Mesenchymal stem cell (in vitro differentiated cells and primary cell): ENCODE results near the gene IFNAR1.

Experiments used
- DNase-seq: peaks from one replicate; pipeline ENCODE4 v3.0.0-alpha.2; 2013
- H2AFZ ChIP-seq: one replicate; pipeline ENCODE4 v1.6.1; 2013; ENCODE audit warnings: low read depth, mild to moderate bottlenecking, control low read depth, inconsistent platforms, low read length, moderate library complexity
- H2AK5ac ChIP-seq: 2 replicates; pipeline ENCODE4 v1.6.1; 2013; ENCODE audit warnings: low read length, moderate library complexity, mild to moderate bottlenecking, inconsistent platforms; ENCODE audit not compliant: severe bottlenecking
- H2BK120ac ChIP-seq: one replicate; pipeline ENCODE4 v1.6.1; 2013; ENCODE audit warnings: low read depth, mild to moderate bottlenecking, inconsistent platforms, low read length, moderate library complexity
- H2BK12ac ChIP-seq, 2 experiments: one replicate each; pipeline ENCODE4 v1.6.1; 2013; ENCODE audit warnings: inconsistent platforms in 2 of 2, low read length in 2 of 2, mild to moderate bottlenecking in 2 of 2, moderate library complexity in 2 of 2, control low read depth in 1 of 2
- H2BK15ac ChIP-seq: one replicate; pipeline ENCODE4 v1.6.1; 2013; ENCODE audit warnings: mild to moderate bottlenecking, low read depth, inconsistent platforms; ENCODE audit not compliant: poor library complexity, severe bottlenecking
- H2BK5ac ChIP-seq: 2 replicates; pipeline ENCODE4 v1.6.1; 2013; ENCODE audit warnings: low read depth, mild to moderate bottlenecking, low read length, control low read depth, inconsistent platforms; ENCODE audit not compliant: poor library complexity, severe bottlenecking
- H3K14ac ChIP-seq, 2 experiments: one replicate each; pipeline ENCODE4 v1.6.1; 2013; ENCODE audit warnings: inconsistent platforms in 2 of 2, low read length in 2 of 2, control low read depth in 1 of 2, mild to moderate bottlenecking in 1 of 2, moderate library complexity in 1 of 2
- H3K18ac ChIP-seq, 2 experiments: one replicate each; pipeline ENCODE4 v1.6.1; 2013; ENCODE audit warnings: inconsistent platforms in 2 of 2, low read length in 2 of 2, control low read depth in 1 of 2, low read depth in 1 of 2, mild to moderate bottlenecking in 1 of 2
- H3K23ac ChIP-seq, 2 experiments: one replicate each; pipeline ENCODE4 v1.6.1; 2013; ENCODE audit warnings: inconsistent platforms in 2 of 2, low read length in 2 of 2, mild to moderate bottlenecking in 2 of 2, moderate library complexity in 2 of 2, control low read depth in 1 of 2
- H3K27ac ChIP-seq: 2 replicates; pipeline ENCODE4 v1.5.1; 2013; ENCODE audit warnings: mild to moderate bottlenecking, moderate library complexity, low read length, control low read depth, inconsistent platforms; ENCODE audit not compliant: poor library complexity, severe bottlenecking
- H3K27me3 ChIP-seq, 2 experiments: 2 replicates each; pipeline versions ENCODE4 v1.6.1 to v1.7.0; 2013; ENCODE audit warnings: low read length in 2 of 2, mild to moderate bottlenecking in 2 of 2, moderate library complexity in 2 of 2, control low read depth in 1 of 2, inconsistent platforms in 1 of 2; ENCODE audit not compliant: control insufficient read depth in 1 of 2, insufficient read depth in 1 of 2
- H3K36me3 ChIP-seq, 2 experiments: 2 replicates each; pipeline versions ENCODE4 v1.6.1 to v1.7.0; 2013; ENCODE audit warnings: low read length in 2 of 2, control low read depth in 1 of 2, inconsistent platforms in 1 of 2, low read depth in 1 of 2, mild to moderate bottlenecking in 1 of 2; ENCODE audit not compliant: insufficient read depth in 2 of 2, control insufficient read depth in 1 of 2
- H3K4ac ChIP-seq, 2 experiments: one replicate each; pipeline ENCODE4 v1.6.1; 2013; ENCODE audit warnings: inconsistent platforms in 2 of 2, low read length in 2 of 2, mild to moderate bottlenecking in 2 of 2, moderate library complexity in 2 of 2, control low read depth in 1 of 2, low read depth in 1 of 2
- H3K4me1 ChIP-seq: 2 replicates; pipeline ENCODE4 v1.6.1; 2013; ENCODE audit warnings: low read depth, low read length, control low read depth; ENCODE audit not compliant: control insufficient read depth, insufficient read depth
- H3K4me2 ChIP-seq: 2 replicates; pipeline ENCODE4 v1.6.1; 2013; ENCODE audit warnings: low read length, mild to moderate bottlenecking, inconsistent platforms; ENCODE audit not compliant: poor library complexity, severe bottlenecking
- H3K4me3 ChIP-seq, 2 experiments: 2 replicates each; pipeline versions ENCODE4 v1.5.1 to v1.7.0; 2013; ENCODE audit warnings: low read length in 2 of 2, mild to moderate bottlenecking in 2 of 2, control low read depth in 1 of 2, low read depth in 1 of 2; ENCODE audit not compliant: insufficient read depth in 1 of 2
- H3K79me1 ChIP-seq: replicated peaks from 2 replicates; pipeline ENCODE4 v1.6.1; 2013; ENCODE audit warnings: mild to moderate bottlenecking, control low read depth, low read length, inconsistent platforms; ENCODE audit not compliant: poor library complexity, severe bottlenecking
- H3K9ac ChIP-seq: 2 replicates; pipeline ENCODE4 v1.7.0; 2013; ENCODE audit warnings: mild to moderate bottlenecking, low read length, moderate library complexity
- H3K9me3 ChIP-seq: 2 replicates; pipeline ENCODE4 v1.7.0; 2013; ENCODE audit warnings: mild to moderate bottlenecking, low read length; ENCODE audit not compliant: control insufficient read depth
- H4K8ac ChIP-seq: one replicate; pipeline ENCODE4 v1.6.1; 2013; ENCODE audit warnings: inconsistent platforms, mild to moderate bottlenecking, low read length, moderate library complexity
- H4K91ac ChIP-seq: one replicate; pipeline ENCODE4 v1.6.1; 2013; ENCODE audit warnings: mild to moderate bottlenecking, low read length, inconsistent platforms
- WGBS: methylation state at CpG from one replicate; pipeline ENCODE4 v1.1.7; 2013; ENCODE audit warnings: mixed read lengths; 5-methylcytosine and 5-hydroxymethylcytosine counted together

Gene IFNAR1

DNA sequence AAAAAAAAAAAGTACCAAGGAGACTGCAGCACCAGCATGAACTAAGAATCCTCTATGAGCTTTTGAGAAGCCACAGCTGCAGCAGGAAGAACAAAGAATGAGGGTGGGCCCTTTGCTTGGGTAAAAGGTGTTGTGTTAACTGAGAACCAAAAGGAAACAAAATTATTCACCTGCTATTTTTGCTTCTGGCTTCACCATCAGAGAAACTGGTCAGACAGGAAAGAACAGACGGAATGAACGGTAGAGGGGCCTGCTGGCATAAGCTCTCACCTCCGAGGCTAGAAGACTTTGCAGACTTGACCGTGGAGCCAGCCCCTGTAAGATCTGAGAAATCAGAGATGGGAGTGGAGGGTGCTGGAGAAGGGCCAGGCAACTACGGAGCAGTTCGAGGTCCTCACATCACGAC is 31.0 kb upstream of the IFNAR1 start:
- H3K27me3 ChIP-seq: no peaks in the 10 kb centered on the region
- H3K4me3 ChIP-seq: no peak overlapping the region
- no peak overlapping the region for H4K91ac ChIP-seq
- no peak overlapping the region for H4K8ac ChIP-seq
- no peak overlapping the region for H3K14ac ChIP-seq
- no peaks in the 10 kb centered on the region for H3K9me3 ChIP-seq
- DNase-seq: no peak
- no peak overlapping the region for H2BK12ac ChIP-seq
- H2AK5ac ChIP-seq: no peak overlapping the region
- 97% methylated on average over 4 of the region's 7 CpGs for WGBS
- H2BK120ac ChIP-seq: no peak overlapping the region
- H3K23ac ChIP-seq: no peak overlapping the region
- H3K4ac ChIP-seq: no peak overlapping the region
- H2BK15ac ChIP-seq: no peak overlapping the region
- no peaks in the 10 kb centered on the region for H3K79me1 ChIP-seq
- no peak overlapping the region for H2AFZ ChIP-seq
- H3K18ac ChIP-seq: no peak overlapping the region
- no peak overlapping the region for H3K4me2 ChIP-seq
- no peak overlapping the region for H3K9ac ChIP-seq
- H3K27ac ChIP-seq: no peak overlapping the region
- H3K4me1 ChIP-seq: peaks cover 10% of the 10 kb centered on the region
- H2BK5ac ChIP-seq: no peak overlapping the region
- peaks cover 31 to 44% of the 10 kb centered on the region in 2 experiments for H3K36me3 ChIP-seq

DNA sequence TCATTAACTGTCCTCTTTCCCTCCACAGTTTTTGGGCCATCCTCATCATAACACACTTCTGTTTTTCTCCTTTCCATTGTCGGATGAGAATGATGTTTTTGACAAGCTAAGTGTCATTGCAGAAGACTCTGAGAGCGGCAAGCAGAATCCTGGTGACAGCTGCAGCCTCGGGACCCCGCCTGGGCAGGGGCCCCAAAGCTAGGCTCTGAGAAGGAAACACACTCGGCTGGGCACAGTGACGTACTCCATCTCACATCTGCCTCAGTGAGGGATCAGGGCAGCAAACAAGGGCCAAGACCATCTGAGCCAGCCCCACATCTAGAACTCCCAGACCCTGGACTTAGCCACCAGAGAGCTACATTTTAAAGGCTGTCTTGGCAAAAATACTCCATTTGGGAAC is 28.6 kb upstream of the IFNAR1 start:
- Histone ChIP-seq H3K23ac (no peak overlapping the region), H4K91ac (no peak overlapping the region), H2BK5ac (no peak overlapping the region), H2BK12ac (no peak overlapping the region), H2BK120ac (no peak overlapping the region), H3K36me3 (peaks cover 28 to 33% of the 10 kb centered on the region in 2 experiments), H3K4me3 (no peak overlapping the region), H3K27me3 (no peaks in the 10 kb centered on the region), H3K79me1 (no peaks in the 10 kb centered on the region), H3K9me3 (no peaks in the 10 kb centered on the region), H2BK15ac (no peak overlapping the region), H3K14ac (no peak overlapping the region), H3K4ac (no peak overlapping the region), H3K18ac (no peak overlapping the region), H3K4me2 (no peak overlapping the region), H3K27ac (no peak overlapping the region), H2AK5ac (no peak overlapping the region), H2AFZ (no peak overlapping the region), H3K4me1 (no peaks in the 10 kb centered on the region), H3K9ac (no peak overlapping the region), H4K8ac (no peak overlapping the region)
- 95% methylated on average over 6 of the region's 6 CpGs for WGBS
- DNase-seq: no peak

GRCh38 chr21:33299181-33299752 is 25.5 kb upstream of the IFNAR1 start:
- no peak overlapping the region for H3K4me2 ChIP-seq
- no peak overlapping the region for H2BK120ac ChIP-seq
- H2AK5ac ChIP-seq: no peak overlapping the region
- no peak for DNase-seq
- H3K36me3 ChIP-seq: peaks cover 8% of the 10 kb centered on the region in 2 experiments
- no peak overlapping the region for H3K4ac ChIP-seq
- H4K8ac ChIP-seq: peak overlapping the region; percentile 33
- H3K9me3 ChIP-seq: no peaks in the 10 kb centered on the region
- H3K4me1 ChIP-seq: no peaks in the 10 kb centered on the region
- no peak overlapping the region for H3K27ac ChIP-seq
- H3K4me3 ChIP-seq: no peak overlapping the region
- H3K79me1 ChIP-seq: no peaks in the 10 kb centered on the region
- no peak overlapping the region for H3K23ac ChIP-seq
- no peaks in the 10 kb centered on the region for H3K27me3 ChIP-seq
- H2BK5ac ChIP-seq: no peak overlapping the region
- 97% methylated on average over 5 of the region's 5 CpGs for WGBS
- no peak overlapping the region for H2BK12ac ChIP-seq
- no peak overlapping the region for H2AFZ ChIP-seq
- H4K91ac ChIP-seq: no peak overlapping the region
- H2BK15ac ChIP-seq: no peak overlapping the region
- H3K14ac ChIP-seq: no peak overlapping the region
- no peak overlapping the region for H3K18ac ChIP-seq
- H3K9ac ChIP-seq: no peak overlapping the region

DNA sequence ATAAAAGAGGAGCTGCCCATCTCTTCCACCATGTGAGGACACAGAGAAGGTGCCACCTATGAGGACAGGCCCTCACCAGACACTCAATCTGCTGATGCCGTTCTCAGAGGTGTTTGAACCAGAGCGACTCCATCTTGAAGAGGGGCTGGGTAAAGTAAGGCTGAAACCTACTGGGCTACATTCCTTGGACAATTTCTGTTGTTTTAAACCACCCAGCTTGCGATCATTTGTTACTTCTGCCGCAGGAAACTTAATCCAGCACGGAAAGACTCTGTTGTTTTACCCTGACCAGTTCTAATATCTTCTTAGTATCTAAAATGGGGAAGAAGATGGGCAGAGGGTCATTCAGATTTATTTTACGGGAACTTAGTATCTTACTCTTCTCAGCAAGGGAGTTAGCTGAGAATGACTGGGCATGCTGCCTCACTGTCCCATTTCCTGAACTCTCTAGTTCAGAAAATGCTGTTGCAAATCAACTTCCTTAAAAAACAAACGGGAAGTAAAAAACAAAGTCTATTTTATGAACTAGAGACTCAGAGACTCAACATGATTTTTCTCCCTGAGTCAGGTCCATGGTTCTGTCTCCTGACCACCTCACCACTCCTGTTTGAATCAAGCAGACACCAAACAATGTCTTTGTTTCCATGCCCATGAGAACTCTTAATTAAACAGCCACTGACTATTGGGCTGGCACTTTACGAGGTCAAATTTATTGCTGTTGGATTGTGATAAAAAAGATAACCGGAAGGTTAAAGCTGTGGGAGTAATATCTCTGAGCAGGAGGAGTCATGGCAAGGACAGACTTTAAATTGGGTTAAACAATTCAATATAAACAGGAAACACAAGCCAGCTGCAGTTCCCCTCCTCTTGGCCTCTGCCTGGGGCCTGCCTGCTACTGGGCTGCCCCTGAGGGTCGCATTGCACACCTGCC is 23.8 kb upstream of the IFNAR1 start:
- H3K4me3 ChIP-seq: no peak overlapping the region
- peak; percentile 6 for DNase-seq
- 79% methylated on average over 8 of the region's 10 CpGs for WGBS
- H3K23ac ChIP-seq: no peak overlapping the region
- no peak overlapping the region for H3K4me2 ChIP-seq
- no peak overlapping the region for H2BK5ac ChIP-seq
- peaks cover 4 to 8% of the 10 kb centered on the region in 2 experiments for H3K36me3 ChIP-seq
- H3K27ac ChIP-seq: no peak overlapping the region
- H2BK12ac ChIP-seq: no peak overlapping the region
- H3K9ac ChIP-seq: no peak overlapping the region
- H3K27me3 ChIP-seq: no peaks in the 10 kb centered on the region
- no peak overlapping the region for H3K14ac ChIP-seq
- H4K8ac ChIP-seq: no peak overlapping the region
- no peak overlapping the region for H2AK5ac ChIP-seq
- H2BK120ac ChIP-seq: no peak overlapping the region
- no peaks in the 10 kb centered on the region for H3K79me1 ChIP-seq
- H2BK15ac ChIP-seq: no peak overlapping the region
- H2AFZ ChIP-seq: no peak overlapping the region
- H3K4ac ChIP-seq: no peak overlapping the region
- H3K9me3 ChIP-seq: no peaks in the 10 kb centered on the region
- no peaks in the 10 kb centered on the region for H3K4me1 ChIP-seq
- peak overlapping the region; percentile 28 to 64 for H3K18ac ChIP-seq
- H4K91ac ChIP-seq: no peak overlapping the region
